Measurements from ENCODE around the gene C19orf47.

The C19orf47 gene

DNA sequence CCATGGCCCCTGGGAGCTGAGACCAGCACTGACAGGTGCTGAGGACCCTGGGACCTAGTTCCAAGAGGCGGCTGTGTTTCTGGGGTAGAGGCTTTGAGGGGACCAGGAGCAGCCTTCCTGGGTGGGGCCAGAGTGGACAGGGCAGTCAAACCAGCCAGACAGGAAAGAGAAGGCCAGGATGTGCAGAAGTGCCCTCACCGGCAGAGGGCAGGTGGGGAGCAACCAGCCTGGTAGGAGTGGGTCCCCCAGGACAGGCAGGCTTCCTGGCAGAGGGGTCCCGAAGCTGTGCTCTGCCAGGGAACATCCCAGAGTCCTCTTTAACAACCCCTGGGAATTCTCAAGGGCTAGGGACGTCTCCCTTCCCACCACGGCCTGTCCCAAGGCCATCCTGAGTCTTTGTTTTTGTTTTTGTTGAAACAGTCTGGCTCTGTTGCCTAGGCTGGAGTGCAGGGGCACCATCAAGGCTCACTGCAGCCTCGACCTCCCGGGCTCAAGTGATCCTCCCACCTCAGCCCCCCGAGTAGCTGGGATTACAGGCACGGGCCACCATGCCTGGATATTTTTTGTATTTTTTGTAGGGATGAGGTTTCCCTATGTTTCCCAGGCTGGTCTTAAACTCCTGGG is 44.8 kb upstream of the C19orf47 start:
- TF ChIP-seq, protein P1, sequence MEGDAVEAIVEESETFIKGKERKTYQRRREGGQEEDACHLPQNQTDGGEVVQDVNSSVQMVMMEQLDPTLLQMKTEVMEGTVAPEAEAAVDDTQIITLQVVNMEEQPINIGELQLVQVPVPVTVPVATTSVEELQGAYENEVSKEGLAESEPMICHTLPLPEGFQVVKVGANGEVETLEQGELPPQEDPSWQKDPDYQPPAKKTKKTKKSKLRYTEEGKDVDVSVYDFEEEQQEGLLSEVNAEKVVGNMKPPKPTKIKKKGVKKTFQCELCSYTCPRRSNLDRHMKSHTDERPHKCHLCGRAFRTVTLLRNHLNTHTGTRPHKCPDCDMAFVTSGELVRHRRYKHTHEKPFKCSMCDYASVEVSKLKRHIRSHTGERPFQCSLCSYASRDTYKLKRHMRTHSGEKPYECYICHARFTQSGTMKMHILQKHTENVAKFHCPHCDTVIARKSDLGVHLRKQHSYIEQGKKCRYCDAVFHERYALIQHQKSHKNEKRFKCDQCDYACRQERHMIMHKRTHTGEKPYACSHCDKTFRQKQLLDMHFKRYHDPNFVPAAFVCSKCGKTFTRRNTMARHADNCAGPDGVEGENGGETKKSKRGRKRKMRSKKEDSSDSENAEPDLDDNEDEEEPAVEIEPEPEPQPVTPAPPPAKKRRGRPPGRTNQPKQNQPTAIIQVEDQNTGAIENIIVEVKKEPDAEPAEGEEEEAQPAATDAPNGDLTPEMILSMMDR (IDR thresholded peaks at IDR 0.05; ENCODE audit: insufficient read depth, low read depth, low read length, missing control alignments), result peak; percentile 68
- peak; percentile 72 for DNase-seq (ENCODE audit: low read depth)
- no peak overlapping the region for H3K4me3 ChIP-seq (ENCODE audit: low read length)

DNA sequence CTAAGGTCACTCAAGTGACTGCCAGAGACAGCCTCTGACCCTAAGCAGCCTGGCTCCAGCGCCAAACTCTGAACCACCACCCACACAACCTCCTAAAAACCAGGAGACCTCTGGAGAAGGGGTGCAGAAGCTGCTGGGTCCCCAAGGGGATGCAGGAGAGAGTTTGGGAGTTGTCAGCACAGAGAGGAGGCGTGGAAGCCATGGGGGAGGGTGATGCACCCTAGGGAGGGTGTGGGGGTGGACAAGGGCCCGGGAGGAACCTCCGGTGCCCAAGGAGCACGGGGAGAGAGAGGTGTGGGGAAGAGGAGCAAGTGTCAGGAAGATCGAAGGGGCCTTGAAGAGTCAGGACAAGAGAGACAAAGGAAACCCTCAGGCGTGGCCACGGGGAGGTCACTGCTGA is 43.9 kb upstream of the C19orf47 start:
- H3K4me3 ChIP-seq (ENCODE audit: low read length), result no peak overlapping the region
- TF ChIP-seq, protein P1 (IDR thresholded peaks at IDR 0.05; ENCODE audit: insufficient read depth, low read depth, low read length, missing control alignments), result no peak
- no peak for DNase-seq (ENCODE audit: low read depth)

DNA sequence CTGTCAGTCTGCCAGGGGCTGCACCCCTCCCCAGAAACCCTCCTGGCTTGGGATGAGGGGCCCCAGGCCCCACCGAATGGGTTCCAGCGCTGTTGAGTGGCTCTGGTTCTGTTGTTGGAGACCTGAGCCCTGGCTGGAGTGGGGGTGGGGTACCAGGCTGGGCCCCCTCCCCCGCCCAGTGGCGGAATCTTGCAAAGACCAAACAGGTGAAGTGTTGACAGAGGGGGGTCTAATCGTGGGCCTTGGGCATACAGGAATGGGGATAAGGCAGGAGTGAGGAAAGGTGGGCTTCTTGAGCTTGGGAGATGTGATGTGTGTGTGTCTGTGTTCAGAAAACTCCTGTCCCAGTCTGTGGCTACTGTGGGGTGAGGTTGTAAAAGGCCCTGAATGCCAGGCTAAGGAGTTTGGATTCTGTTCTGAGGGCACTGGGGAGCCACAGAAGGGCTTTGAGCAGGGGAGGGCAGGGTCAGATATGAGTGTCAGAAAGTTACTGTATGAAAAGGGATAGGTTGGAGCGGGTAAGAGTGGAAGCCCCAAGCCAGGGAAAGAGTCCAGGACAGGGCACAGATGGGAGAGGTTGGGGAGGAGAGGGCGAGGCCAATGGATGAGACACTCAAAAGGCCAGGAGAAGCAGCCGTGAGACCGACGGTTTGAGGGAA is 42.0 kb upstream of the C19orf47 start, which contains the start of gene HIPK4:
Gene HIPK4, minus strand, starts transcription at position 98 of the 659 bp plus-strand sequence. CDS start 279 bp downstream, outside the sequence.
- TF ChIP-seq, protein P1 (IDR thresholded peaks at IDR 0.05; ENCODE audit: insufficient read depth, low read depth, low read length, missing control alignments), result no peak

DNA sequence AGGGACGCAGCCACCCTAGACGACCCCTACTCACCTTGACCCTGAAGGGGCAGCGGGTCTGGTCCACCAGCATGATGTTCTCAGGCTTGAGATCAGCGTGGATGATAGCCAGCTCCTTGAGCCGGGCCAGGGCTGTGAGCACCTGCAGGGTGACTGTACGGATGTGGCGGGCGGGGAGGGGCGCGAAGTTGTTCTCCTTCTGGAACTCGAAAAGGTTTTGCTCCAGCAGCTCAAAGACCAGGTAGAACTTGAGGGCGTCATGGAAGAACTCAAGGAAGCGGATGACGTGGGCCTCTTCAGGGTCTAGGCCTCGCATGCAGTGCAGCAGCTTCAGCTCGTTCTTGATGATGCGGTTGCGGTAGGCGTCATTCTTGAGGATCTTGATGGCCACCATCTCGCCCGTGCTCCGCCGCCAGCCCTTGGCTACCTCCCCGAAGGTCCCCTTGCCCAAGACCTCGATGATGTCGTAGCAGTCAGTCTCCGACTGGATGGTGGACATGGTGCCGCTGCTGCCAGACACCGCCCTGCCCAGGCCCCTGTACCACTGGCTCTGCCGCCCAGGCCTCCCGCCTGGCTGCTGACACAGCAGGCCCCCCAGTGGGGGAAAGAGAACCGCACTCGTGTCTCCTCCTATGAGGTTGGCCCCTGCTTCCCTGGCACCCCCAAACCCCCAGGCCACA is 41.3 kb upstream of the C19orf47 start:
- no peak overlapping the region for H3K4me3 ChIP-seq (ENCODE audit: low read length)

More for the DNA sequence above, 42.0 kb upstream of the C19orf47 start, which contains the start of gene HIPK4:
- no peak within 1 kb of the TSS for H3K4me3 ChIP-seq (ENCODE audit: low read length)
- DNase-seq (ENCODE audit: low read depth), result no peak

DNA sequence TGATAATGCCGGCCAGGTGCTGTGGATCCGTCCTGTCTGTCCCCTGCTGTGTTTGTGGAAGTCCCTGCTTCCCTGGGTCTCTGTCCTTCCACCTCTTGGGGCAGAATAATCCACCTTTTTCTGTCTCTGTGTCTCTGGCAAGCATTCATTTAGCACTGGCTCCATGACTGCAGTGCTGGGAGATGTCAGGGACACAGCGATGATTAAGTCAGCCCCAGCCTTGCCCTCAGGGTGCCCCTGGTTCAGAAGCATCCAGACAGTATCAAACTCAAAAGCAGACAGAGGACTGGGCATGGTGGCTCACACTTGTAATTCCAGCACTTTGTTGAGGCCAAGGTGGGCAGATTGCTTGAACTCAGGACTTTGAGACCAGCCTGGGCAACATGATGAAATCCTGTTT is 40.3 kb upstream of the C19orf47 start:
- H3K4me3 ChIP-seq (ENCODE audit: low read length), result no peak overlapping the region
- peak; percentile 59 for DNase-seq (ENCODE audit: low read depth)
- TF ChIP-seq, protein P1 (IDR thresholded peaks at IDR 0.05; ENCODE audit: insufficient read depth, low read depth, low read length, missing control alignments), result no peak

More for the DNA sequence above, 41.3 kb upstream of the C19orf47 start:
- DNase-seq (ENCODE audit: low read depth), result no peak
- TF ChIP-seq, protein P1 (IDR thresholded peaks at IDR 0.05; ENCODE audit: insufficient read depth, low read depth, low read length, missing control alignments), result no peak

DNA sequence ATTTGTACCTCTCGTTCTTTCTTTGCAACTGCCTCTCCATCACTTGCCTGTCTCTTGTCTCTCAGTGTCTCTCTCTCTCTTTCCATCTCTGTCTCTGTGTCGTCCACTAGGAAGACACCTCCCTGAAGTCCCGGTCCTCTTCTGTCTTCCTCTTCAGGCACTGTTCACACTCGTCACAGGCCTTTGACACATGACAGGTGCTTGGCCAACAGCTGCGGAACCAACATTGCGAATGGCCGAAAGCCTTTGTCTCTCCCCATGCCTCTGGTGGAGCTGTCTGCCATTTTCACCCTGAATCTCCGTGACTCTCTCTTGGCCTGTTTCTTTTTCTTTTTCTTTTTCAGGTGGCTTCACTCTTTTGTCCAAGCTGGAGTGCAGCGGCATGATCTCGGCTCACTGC is 39.0 kb upstream of the C19orf47 start:
- TF ChIP-seq, protein P1 (IDR thresholded peaks at IDR 0.05; ENCODE audit: insufficient read depth, low read depth, low read length, missing control alignments), result no peak
- H3K4me3 ChIP-seq (ENCODE audit: low read length), result no peak overlapping the region
- DNase-seq (ENCODE audit: low read depth), result no peak
